Caco-2 (cell line): Measurements from ENCODE around the gene C6orf62. TPM values are rescaled to one million over a fixed set of nuclear protein-coding genes. Genes with fewer than 3 reads are reported as not detected.

Experiments used
- BruUV-seq: library from RNA; stranded (reverse); fragments of 400-500 nt; replicated peaks from 2 replicates; lab custom pipeline; 2021; lab: Mats Ljungman, UMichigan
- CTCF ChIA-PET: fragments of 300-600 bp; sonication (Branson Sonifier 250); formaldehyde crosslinking; loops from one replicate; lab custom pipeline; 2022; ENCODE audit warnings: antibody characterized with exemption; lab: Charles Lee
- POLR2A ChIA-PET: fragments of 300-600 bp; sonication (Branson Sonifier 250); formaldehyde crosslinking; loops from one replicate; lab custom pipeline; 2022; ENCODE audit warnings: antibody characterized with exemption; lab: Charles Lee
- DNase-seq, 2 experiments: peaks; one replicate each; pipeline versions ENCODE4 v3.0.0 to v3.0.0-alpha.2; 2020 to 2022
- H3K27me3 ChIP-seq: replicated peaks from 2 replicates; pipeline ENCODE4 v1.6.0; 2011; ENCODE audit warnings: low read length; ENCODE audit not compliant: control insufficient read depth, insufficient read depth
- H3K36me3 ChIP-seq: 2 replicates; pipeline ENCODE4 v1.5.1; 2011; ENCODE audit warnings: low read length; ENCODE audit not compliant: control insufficient read depth, insufficient read depth
- H3K4me1 ChIP-seq: fragments of 250-450 bp; sonication (Bioruptor Pico); 2 replicates; pipeline ENCODE4 v1.5.1; 2020; ENCODE audit warnings: mild to moderate bottlenecking
- H3K4me3 ChIP-seq: 2 replicates; pipeline ENCODE4 v1.5.1; 2011; ENCODE audit warnings: low read depth, mild to moderate bottlenecking, control low read depth, low read length
- H3K9me3 ChIP-seq: fragments of 250-450 bp; sonication (Bioruptor Pico); 2 replicates; pipeline ENCODE4 v1.5.1; 2020; ENCODE audit warnings: mild to moderate bottlenecking, moderate library complexity
- H3K27ac Mint-ChIP-seq: one replicate; pipeline ENCODE4 v1.8.0; 2022; ENCODE audit warnings: mixed read lengths; ENCODE audit not compliant: unreplicated experiment
- H3K27me3 Mint-ChIP-seq: one replicate; pipeline ENCODE4 v1.8.0; 2022; ENCODE audit warnings: mixed read lengths; ENCODE audit not compliant: insufficient read depth, unreplicated experiment
- H3K36me3 Mint-ChIP-seq: one replicate; pipeline ENCODE4 v1.8.0; 2022; ENCODE audit warnings: mild to moderate bottlenecking, mixed read lengths; ENCODE audit not compliant: insufficient read depth, unreplicated experiment
- H3K4me1 Mint-ChIP-seq: one replicate; pipeline ENCODE4 v1.8.0; 2022; ENCODE audit warnings: low read depth, mixed read lengths; ENCODE audit not compliant: unreplicated experiment
- H3K4me3 Mint-ChIP-seq: one replicate; pipeline ENCODE4 v1.8.0; 2022; ENCODE audit warnings: mild to moderate bottlenecking, moderate library complexity, mixed read lengths; ENCODE audit not compliant: unreplicated experiment
- H3K9me3 Mint-ChIP-seq: one replicate; pipeline ENCODE4 v1.8.0; 2022; ENCODE audit warnings: mixed read lengths; ENCODE audit not compliant: unreplicated experiment
- intact Hi-C: fragments of 100-400 bp; cut with micrococcal nuclease; formaldehyde crosslinking; loops from one replicate; pipeline ENCODE4 v1.10.0; 2022; ENCODE audit not compliant: unreplicated experiment
- total RNA-seq: library from RNA; stranded (reverse); gene quantifications from 2 replicates; pipeline ENCODE4 v1.2.3, GENCODE V29; 2022
- TF ChIP-seq, protein P1 (sequence below), 2 experiments: fragments of 200-600 bp in 1 of 2; IDR thresholded peaks; 1 replicate in 1 of 2; 2 replicates in 1 of 2; pipeline versions ENCODE4 v1.5.1 to v1.8.0; 2011 to 2022; ENCODE audit warnings: antibody characterized with exemption in 1 of 2, control low read depth in 1 of 2, inconsistent platforms in 1 of 2, low read depth in 1 of 2, low read length in 1 of 2, mild to moderate bottlenecking in 1 of 2, moderate library complexity in 1 of 2; ENCODE audit not compliant: insufficient read depth in 1 of 2, severe bottlenecking in 1 of 2, unreplicated experiment in 1 of 2

Gene C6orf62
- total RNA-seq, 1 experiment from 2014 or later = 74.2 TPM

DNA sequence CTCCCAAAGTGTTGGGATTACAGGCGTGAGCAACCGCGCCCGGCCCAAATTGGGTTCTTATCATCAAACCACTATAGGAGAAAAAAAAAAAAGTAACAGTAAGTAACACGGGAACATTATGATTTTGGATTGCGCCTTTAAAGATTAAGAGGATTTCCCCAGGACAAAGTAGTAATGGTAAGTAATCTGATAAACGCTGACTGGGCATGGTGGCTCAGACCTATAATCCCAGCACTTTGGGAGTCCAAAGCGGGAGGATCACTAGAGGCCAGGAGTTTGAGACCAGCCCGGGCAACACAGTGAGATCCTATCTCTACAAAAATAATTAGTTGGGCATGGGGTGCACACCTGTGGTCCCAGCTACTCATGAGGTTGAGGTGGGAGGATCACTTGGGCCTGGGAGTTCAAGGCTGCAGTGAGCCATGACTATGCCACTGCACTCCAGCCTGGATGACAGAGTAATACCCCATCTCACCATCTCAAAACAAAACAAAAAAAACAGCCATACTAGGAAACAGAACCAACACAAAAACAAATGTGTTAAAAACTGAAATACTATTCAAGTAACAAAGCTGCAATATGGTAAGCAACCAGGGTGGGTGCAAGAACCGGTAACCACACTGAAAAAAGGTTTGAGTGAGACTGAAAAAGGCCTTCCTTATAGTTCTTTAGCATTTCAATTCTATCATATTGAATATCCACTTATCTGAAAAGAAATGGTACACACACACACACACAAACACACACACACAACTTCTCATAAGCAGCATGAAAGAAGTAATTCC is 8.2 kb downstream of the C6orf62 start:
- CTCF ChIA-PET = no interaction called here
- H3K36me3 ChIP-seq = peaks cover 2% of the 10 kb centered on the region
- H3K4me1 ChIP-seq = no peaks in the 10 kb centered on the region
- H3K4me3 ChIP-seq = no peak overlapping the region
- H3K9me3 ChIP-seq = no peaks in the 10 kb centered on the region
- TF ChIP-seq, protein P1, sequence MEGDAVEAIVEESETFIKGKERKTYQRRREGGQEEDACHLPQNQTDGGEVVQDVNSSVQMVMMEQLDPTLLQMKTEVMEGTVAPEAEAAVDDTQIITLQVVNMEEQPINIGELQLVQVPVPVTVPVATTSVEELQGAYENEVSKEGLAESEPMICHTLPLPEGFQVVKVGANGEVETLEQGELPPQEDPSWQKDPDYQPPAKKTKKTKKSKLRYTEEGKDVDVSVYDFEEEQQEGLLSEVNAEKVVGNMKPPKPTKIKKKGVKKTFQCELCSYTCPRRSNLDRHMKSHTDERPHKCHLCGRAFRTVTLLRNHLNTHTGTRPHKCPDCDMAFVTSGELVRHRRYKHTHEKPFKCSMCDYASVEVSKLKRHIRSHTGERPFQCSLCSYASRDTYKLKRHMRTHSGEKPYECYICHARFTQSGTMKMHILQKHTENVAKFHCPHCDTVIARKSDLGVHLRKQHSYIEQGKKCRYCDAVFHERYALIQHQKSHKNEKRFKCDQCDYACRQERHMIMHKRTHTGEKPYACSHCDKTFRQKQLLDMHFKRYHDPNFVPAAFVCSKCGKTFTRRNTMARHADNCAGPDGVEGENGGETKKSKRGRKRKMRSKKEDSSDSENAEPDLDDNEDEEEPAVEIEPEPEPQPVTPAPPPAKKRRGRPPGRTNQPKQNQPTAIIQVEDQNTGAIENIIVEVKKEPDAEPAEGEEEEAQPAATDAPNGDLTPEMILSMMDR (IDR thresholded peaks at IDR 0.05; ENCODE audit: insufficient read depth in 1 of 2, low read depth in 1 of 2, low read length in 1 of 2, severe bottlenecking in 1 of 2, unreplicated experiment in 1 of 2) = no peak
- no peak overlapping the region for H3K27ac Mint-ChIP-seq
- H3K4me1 Mint-ChIP-seq = no peaks in the 10 kb centered on the region
- H3K4me3 Mint-ChIP-seq = no peak overlapping the region
- H3K36me3 Mint-ChIP-seq = peaks cover 90% of the 10 kb centered on the region
- H3K27me3 Mint-ChIP-seq = no peaks in the 10 kb centered on the region
- POLR2A ChIA-PET = no interaction called here
- H3K9me3 Mint-ChIP-seq = no peaks in the 10 kb centered on the region
- intact Hi-C loops = loop anchor here (10.0 kb wide), 1 partner anchor 364 kb away; no protein-coding TSS in a partner anchor
- DNase-seq = no peak
- no peaks in the 10 kb centered on the region for H3K27me3 ChIP-seq
- BruUV-seq = no TSS peak

DNA sequence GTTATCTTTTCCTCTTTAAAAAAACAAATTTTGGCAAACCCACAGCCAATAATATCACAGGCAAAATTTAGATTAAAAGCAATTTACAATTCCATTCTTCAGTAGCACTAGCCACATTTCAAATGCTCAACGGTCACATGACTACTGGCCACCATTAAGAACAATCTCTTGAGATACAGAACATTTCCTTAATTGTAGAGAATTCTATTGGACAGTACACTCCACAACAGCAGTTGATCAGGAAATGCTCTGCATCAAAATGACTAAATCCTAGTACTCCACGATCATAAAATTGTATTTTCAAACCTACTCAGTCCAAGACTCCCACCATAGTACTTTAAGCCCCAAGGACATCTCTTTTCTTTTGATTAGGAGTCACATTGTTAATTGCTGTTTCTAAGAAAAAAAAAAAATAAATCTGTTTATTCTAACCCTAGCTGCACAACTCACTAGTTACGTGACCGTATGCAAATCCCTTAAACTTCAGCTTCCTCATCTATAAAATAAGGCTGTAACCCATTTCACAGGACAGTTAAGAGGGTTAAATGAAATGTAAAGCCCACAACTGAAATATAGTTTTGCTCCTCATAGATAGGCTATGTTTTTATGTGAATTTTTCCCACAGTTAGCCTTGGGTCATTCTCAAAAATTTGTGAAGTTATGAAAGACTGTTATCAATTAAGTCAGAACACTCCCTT is 9.8 kb downstream of the C6orf62 start:
- no peaks in the 10 kb centered on the region for H3K4me1 Mint-ChIP-seq
- TF ChIP-seq, protein P1 (IDR thresholded peaks at IDR 0.05; ENCODE audit: insufficient read depth in 1 of 2, low read depth in 1 of 2, low read length in 1 of 2, severe bottlenecking in 1 of 2, unreplicated experiment in 1 of 2) = no peak
- H3K4me3 Mint-ChIP-seq = no peak overlapping the region
- Histone ChIP-seq H3K4me3 (no peak overlapping the region), H3K4me1 (no peaks in the 10 kb centered on the region), H3K36me3 (peaks cover 2% of the 10 kb centered on the region; the same call in 1 of the 2 replicates), H3K27me3 (no peaks in the 10 kb centered on the region), H3K9me3 (no peaks in the 10 kb centered on the region)
- ChIA-PET POLR2A (no interaction called here), CTCF (no interaction called here)
- H3K27ac Mint-ChIP-seq = no peak overlapping the region
- BruUV-seq = no TSS peak
- no peaks in the 10 kb centered on the region for H3K27me3 Mint-ChIP-seq
- H3K9me3 Mint-ChIP-seq = no peaks in the 10 kb centered on the region
- H3K36me3 Mint-ChIP-seq = peaks cover 89% of the 10 kb centered on the region
- no peak for DNase-seq
- intact Hi-C loops = no loop called here

DNA sequence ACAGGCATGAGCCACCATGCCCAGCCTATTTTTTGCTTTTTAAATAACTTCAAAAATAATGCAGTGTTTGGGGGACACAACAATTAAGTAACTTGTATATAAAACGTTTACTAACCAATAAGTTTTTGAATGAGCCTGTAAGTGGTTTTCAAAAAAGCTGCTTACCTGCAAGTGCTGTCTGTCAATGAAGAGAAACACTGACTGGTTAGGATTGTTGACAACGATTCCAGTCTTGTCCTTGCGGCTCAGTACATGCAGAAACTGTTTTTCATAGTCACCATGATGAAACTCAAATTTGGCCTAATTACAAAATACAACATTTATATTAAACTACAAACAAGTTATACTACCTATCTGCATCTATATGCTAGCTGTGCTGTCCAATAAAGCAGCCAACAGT is 10.3 kb downstream of the C6orf62 start:
- H3K4me3 ChIP-seq = no peak overlapping the region
- TF ChIP-seq, protein P1 (IDR thresholded peaks at IDR 0.05; ENCODE audit: insufficient read depth in 1 of 2, low read depth in 1 of 2, low read length in 1 of 2, severe bottlenecking in 1 of 2, unreplicated experiment in 1 of 2) = no peak
- BruUV-seq = no TSS peak
- Mint-ChIP-seq H3K4me3 (no peak overlapping the region), H3K4me1 (no peaks in the 10 kb centered on the region), H3K9me3 (no peaks in the 10 kb centered on the region), H3K36me3 (peaks cover 89% of the 10 kb centered on the region), H3K27ac (no peak overlapping the region), H3K27me3 (no peaks in the 10 kb centered on the region)
- POLR2A ChIA-PET = no interaction called here
- intact Hi-C loops = no loop called here
- no peaks in the 10 kb centered on the region for H3K9me3 ChIP-seq
- no peaks in the 10 kb centered on the region for H3K4me1 ChIP-seq
- CTCF ChIA-PET = no interaction called here
- no peak for DNase-seq
- H3K27me3 ChIP-seq = no peaks in the 10 kb centered on the region
- H3K36me3 ChIP-seq = peaks cover 2% of the 10 kb centered on the region; the same call in 1 of the 2 replicates
